Measurements from ENCODE around the gene CFAP251.

CFAP251 gene, protein sequence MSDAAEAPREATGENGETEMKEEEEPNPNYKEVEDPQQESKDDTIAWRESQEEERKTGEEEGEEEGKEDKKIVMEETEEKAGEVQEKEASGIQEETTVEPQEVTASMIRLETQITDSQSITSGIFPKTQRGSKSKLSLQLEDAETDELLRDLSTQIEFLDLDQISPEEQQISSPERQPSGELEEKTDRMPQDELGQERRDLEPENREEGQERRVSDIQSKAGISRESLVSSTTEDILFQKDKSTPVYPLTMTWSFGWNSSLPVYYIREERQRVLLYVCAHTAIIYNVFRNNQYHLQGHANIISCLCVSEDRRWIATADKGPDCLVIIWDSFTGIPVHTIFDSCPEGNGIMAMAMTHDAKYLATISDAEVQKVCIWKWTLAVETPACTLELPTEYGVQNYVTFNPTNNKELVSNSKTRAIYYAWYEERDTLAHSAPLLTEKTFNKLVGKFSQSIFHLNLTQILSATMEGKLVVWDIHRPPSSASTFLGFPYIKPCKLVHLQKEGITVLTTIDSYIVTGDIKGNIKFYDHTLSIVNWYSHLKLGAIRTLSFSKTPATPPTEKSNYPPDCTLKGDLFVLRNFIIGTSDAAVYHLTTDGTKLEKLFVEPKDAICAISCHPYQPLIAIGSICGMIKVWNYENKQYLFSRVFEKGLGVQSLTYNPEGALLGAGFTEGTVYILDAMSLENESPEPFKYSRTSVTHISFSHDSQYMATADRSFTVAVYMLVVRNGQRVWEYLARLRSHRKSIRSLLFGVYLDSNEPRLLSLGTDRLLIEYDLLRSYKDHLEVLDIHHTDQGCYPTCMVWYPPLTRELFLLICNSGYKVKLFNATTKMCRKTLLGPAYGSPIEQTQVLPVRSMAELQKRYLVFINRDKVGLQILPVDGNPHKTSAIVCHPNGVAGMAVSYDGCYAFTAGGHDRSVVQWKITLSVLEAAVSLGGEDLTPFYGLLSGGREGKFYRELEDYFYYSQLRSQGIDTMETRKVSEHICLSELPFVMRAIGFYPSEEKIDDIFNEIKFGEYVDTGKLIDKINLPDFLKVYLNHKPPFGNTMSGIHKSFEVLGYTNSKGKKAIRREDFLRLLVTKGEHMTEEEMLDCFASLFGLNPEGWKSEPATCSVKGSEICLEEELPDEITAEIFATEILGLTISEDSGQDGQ

DNA sequence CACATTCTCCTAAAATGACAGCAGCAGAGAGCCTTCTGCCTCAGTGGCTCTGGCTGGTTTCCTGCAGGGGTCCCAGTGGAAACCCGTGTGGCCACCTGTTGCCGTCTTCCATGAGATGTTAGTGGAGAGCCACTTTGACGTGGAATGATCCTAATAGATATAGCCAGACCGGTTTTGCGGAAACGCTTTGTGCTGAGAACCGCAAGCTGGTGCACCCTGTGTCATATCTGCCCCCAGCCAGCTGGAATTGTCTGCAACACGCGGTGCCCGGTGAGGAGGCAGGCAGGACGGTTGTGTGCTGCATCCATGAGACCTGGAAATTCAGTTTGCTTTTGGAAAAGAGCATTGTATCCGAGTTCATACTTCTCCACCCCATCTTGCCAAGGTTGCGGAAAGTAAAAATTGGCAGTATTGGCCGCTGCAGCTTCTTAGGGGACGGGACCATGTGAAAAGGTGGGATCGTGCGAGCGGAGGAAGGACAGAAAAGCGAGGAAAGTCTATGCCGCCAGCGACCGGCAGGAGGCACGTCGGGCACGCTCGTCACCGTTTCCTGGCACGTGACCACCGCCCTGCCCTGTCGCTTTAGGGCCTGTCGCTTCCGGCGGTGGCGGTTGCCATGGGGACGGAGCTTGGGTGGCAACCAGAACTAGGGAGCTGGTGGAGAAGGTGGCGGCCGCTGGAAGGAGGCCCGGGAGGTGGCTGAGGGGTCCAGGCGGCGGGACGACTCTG lies at the start of gene CFAP251:
Gene CFAP251, plus strand, starts transcription at position 643 of the 729 bp plus-strand sequence. CDS start 2,714 bp downstream, outside the sequence.
- TF ChIP-seq NFIC (IDR thresholded peaks at IDR 0.05) (no peak), YY1 (IDR thresholded peaks at IDR 0.05; ENCODE audit: low read depth) (peak; percentile 38; the same call in 1 of the 2 replicates), CREB1 (IDR thresholded peaks at IDR 0.05; ENCODE audit: low read depth) (no peak), CEBPB (IDR thresholded peaks at IDR 0.05) (no peak), ZBTB7A (IDR thresholded peaks at IDR 0.05; ENCODE audit: low read depth) (no peak), EP300 (IDR thresholded peaks at IDR 0.05; ENCODE audit: borderline replicate concordance) (peak; percentile 41; the same call in 1 of the 2 replicates), EGR1 (IDR thresholded peaks at IDR 0.05) (no peak), TCF12 (IDR thresholded peaks at IDR 0.05; ENCODE audit: low read depth) (peak; percentile 59; the same call in 1 of the 2 replicates), FOXM1 (IDR thresholded peaks at IDR 0.05; ENCODE audit: borderline replicate concordance, low read depth) (no peak), TEAD4 (IDR thresholded peaks at IDR 0.05) (no peak), TAF1 (IDR thresholded peaks at IDR 0.05; ENCODE audit: low read depth) (peak; percentile 28; the same call in 1 of the 2 replicates), RAD21 (IDR thresholded peaks at IDR 0.05; ENCODE audit: low read depth) (peak; percentile 73)
- TF ChIP-seq, protein P1, sequence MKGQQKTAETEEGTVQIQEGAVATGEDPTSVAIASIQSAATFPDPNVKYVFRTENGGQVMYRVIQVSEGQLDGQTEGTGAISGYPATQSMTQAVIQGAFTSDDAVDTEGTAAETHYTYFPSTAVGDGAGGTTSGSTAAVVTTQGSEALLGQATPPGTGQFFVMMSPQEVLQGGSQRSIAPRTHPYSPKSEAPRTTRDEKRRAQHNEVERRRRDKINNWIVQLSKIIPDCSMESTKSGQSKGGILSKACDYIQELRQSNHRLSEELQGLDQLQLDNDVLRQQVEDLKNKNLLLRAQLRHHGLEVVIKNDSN (IDR thresholded peaks at IDR 0.05) = peak; percentile 99
- TF ChIP-seq, protein P2, sequence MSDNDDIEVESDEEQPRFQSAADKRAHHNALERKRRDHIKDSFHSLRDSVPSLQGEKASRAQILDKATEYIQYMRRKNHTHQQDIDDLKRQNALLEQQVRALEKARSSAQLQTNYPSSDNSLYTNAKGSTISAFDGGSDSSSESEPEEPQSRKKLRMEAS (IDR thresholded peaks at IDR 0.05) = peak; percentile 88
- TF ChIP-seq, protein P3, sequence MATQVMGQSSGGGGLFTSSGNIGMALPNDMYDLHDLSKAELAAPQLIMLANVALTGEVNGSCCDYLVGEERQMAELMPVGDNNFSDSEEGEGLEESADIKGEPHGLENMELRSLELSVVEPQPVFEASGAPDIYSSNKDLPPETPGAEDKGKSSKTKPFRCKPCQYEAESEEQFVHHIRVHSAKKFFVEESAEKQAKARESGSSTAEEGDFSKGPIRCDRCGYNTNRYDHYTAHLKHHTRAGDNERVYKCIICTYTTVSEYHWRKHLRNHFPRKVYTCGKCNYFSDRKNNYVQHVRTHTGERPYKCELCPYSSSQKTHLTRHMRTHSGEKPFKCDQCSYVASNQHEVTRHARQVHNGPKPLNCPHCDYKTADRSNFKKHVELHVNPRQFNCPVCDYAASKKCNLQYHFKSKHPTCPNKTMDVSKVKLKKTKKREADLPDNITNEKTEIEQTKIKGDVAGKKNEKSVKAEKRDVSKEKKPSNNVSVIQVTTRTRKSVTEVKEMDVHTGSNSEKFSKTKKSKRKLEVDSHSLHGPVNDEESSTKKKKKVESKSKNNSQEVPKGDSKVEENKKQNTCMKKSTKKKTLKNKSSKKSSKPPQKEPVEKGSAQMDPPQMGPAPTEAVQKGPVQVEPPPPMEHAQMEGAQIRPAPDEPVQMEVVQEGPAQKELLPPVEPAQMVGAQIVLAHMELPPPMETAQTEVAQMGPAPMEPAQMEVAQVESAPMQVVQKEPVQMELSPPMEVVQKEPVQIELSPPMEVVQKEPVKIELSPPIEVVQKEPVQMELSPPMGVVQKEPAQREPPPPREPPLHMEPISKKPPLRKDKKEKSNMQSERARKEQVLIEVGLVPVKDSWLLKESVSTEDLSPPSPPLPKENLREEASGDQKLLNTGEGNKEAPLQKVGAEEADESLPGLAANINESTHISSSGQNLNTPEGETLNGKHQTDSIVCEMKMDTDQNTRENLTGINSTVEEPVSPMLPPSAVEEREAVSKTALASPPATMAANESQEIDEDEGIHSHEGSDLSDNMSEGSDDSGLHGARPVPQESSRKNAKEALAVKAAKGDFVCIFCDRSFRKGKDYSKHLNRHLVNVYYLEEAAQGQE (IDR thresholded peaks at IDR 0.05; ENCODE audit: low read depth) = no peak

DNA sequence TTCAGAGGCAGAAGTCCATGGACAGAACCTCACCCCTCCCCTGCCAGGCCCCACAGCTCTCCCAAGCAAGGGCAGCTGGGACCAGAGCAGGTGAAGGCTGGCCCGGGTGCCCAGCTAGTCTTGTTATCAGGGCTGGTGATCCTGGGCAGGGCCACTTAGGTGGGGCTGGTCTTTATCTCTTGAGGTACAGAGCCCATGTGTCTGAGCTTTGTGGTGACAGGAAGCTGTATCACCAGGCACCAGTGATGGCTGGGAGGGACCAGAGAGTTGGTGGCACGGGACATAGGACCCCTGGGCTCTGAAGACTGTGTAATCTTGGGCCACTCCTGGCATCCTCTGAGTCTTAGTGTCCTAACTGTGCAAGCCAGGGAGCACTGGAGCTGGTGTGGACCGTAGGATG lies 46.9 kb upstream of the CFAP251 start:
- TF ChIP-seq ZBTB7A (IDR thresholded peaks at IDR 0.05; ENCODE audit: low read depth) (no peak), CREB1 (IDR thresholded peaks at IDR 0.05; ENCODE audit: low read depth) (no peak), YY1 (IDR thresholded peaks at IDR 0.05; ENCODE audit: low read depth) (no peak), TEAD4 (IDR thresholded peaks at IDR 0.05) (no peak), RAD21 (IDR thresholded peaks at IDR 0.05; ENCODE audit: low read depth) (no peak), TAF1 (IDR thresholded peaks at IDR 0.05; ENCODE audit: low read depth) (no peak), CEBPB (IDR thresholded peaks at IDR 0.05) (no peak), EGR1 (IDR thresholded peaks at IDR 0.05) (no peak), EP300 (IDR thresholded peaks at IDR 0.05; ENCODE audit: borderline replicate concordance) (no peak), NFIC (IDR thresholded peaks at IDR 0.05) (no peak)
- TF ChIP-seq, protein P2 (IDR thresholded peaks at IDR 0.05) = no peak
- TF ChIP-seq, protein P1 (IDR thresholded peaks at IDR 0.05) = no peak

DNA sequence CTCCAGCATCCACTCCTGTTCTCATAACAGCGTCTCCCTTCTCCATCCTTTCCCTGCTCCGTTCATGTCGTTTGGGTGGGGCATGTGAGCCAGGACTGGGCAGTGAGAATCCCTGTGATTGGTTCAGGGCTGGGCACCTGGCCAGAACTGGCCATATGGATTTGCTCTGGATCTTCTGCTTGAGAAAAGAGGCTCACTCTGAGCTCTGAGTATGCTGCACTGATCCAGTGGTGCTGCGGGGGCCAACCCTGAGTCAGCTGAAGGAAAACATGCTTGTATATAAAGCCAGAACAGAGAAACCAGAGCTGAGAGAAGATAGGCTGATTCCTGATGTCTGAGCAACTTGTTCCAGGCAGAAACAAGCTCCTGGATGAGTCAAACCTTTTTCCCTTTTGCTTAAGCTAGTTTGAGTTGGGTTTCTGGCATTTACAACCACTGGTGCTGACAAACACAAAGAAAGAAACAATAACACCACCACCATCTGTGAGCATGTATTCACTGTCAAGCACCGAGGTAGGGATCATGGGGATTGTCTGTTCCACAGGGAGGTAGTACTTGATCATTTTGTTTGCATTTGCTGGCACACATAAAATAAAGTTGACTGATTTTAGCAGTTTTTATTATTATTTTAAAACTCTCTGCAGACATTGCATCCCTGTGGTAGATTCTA lies 45.7 kb upstream of the CFAP251 start:
- TF ChIP-seq NFIC (IDR thresholded peaks at IDR 0.05) = 0 out of 2 replicates have a peak, but pooled peaks have one; percentile 21
- no peak for TF ChIP-seq FOXM1 (IDR thresholded peaks at IDR 0.05; ENCODE audit: borderline replicate concordance, low read depth)
- no peak for TF ChIP-seq TEAD4 (IDR thresholded peaks at IDR 0.05)
- TF ChIP-seq, protein P3 (IDR thresholded peaks at IDR 0.05; ENCODE audit: low read depth) = no peak
- no peak for TF ChIP-seq TCF12 (IDR thresholded peaks at IDR 0.05; ENCODE audit: low read depth)
- no peak for TF ChIP-seq CREB1 (IDR thresholded peaks at IDR 0.05; ENCODE audit: low read depth)
- TF ChIP-seq, protein P2 (IDR thresholded peaks at IDR 0.05) = no peak
- TF ChIP-seq EP300 (IDR thresholded peaks at IDR 0.05; ENCODE audit: borderline replicate concordance) = no peak
- TF ChIP-seq TAF1 (IDR thresholded peaks at IDR 0.05; ENCODE audit: low read depth) = no peak
- TF ChIP-seq YY1 (IDR thresholded peaks at IDR 0.05; ENCODE audit: low read depth) = no peak
- TF ChIP-seq EGR1 (IDR thresholded peaks at IDR 0.05) = no peak
- TF ChIP-seq, protein P1 (IDR thresholded peaks at IDR 0.05) = 0 out of 2 replicates have a peak, but pooled peaks have one; percentile 7

Data from Ishikawa (cell line).